ENCODE results near the gene BCL3. TPM values are rescaled to one million over a fixed set of nuclear protein-coding genes. Genes with fewer than 3 reads are reported as not detected.

Gene BCL3
- total and polyA plus RNA-seq, 2 experiments from 2014 or later, result 1.4 to 4.1 TPM

GRCh38 chr19:44738603-44739558 lies 9.6 kb upstream of the BCL3 start (continued):
- TF ChIP-seq ZNF462 (CRISPR knock-in tag; IDR thresholded peaks at IDR 0.05), result no peak
- no peak for TF ChIP-seq NANOG (IDR thresholded peaks at IDR 0.05; ENCODE audit: borderline replicate concordance)

- DNase-seq (ENCODE audit: low spot score), result no peak
- no peak overlapping the region for H3K27ac ChIP-seq (ENCODE audit: low read depth)
These were observed 8.1 kb upstream of the BCL3 start for GRCh38 chr19:44740351-44740824.

More at GRCh38 chr19:44740351-44740824, 8.1 kb upstream of the BCL3 start:
- H3K4me3 Mint-ChIP-seq, result no peak overlapping the region
- ATAC-seq, result peak; percentile 20
- H3K79me2 ChIP-seq (replicated peaks; ENCODE audit: insufficient read depth), result no peaks in the 10 kb centered on the region
- no peak overlapping the region for H2AFZ ChIP-seq
- no peaks in the 10 kb centered on the region for H3K4me1 ChIP-seq (ENCODE audit: insufficient read depth)
- peaks cover 16% of the 10 kb centered on the region for H3K4me1 Mint-ChIP-seq
- no peak for TF ChIP-seq POLR2AphosphoS5 (IDR thresholded peaks at IDR 0.05; ENCODE audit: low read depth)
- TF ChIP-seq, protein P1, sequence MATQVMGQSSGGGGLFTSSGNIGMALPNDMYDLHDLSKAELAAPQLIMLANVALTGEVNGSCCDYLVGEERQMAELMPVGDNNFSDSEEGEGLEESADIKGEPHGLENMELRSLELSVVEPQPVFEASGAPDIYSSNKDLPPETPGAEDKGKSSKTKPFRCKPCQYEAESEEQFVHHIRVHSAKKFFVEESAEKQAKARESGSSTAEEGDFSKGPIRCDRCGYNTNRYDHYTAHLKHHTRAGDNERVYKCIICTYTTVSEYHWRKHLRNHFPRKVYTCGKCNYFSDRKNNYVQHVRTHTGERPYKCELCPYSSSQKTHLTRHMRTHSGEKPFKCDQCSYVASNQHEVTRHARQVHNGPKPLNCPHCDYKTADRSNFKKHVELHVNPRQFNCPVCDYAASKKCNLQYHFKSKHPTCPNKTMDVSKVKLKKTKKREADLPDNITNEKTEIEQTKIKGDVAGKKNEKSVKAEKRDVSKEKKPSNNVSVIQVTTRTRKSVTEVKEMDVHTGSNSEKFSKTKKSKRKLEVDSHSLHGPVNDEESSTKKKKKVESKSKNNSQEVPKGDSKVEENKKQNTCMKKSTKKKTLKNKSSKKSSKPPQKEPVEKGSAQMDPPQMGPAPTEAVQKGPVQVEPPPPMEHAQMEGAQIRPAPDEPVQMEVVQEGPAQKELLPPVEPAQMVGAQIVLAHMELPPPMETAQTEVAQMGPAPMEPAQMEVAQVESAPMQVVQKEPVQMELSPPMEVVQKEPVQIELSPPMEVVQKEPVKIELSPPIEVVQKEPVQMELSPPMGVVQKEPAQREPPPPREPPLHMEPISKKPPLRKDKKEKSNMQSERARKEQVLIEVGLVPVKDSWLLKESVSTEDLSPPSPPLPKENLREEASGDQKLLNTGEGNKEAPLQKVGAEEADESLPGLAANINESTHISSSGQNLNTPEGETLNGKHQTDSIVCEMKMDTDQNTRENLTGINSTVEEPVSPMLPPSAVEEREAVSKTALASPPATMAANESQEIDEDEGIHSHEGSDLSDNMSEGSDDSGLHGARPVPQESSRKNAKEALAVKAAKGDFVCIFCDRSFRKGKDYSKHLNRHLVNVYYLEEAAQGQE (IDR thresholded peaks at IDR 0.05; ENCODE audit: unreplicated experiment), result no peak
- no peak for TF ChIP-seq ZNF331 (CRISPR knock-in tag; IDR thresholded peaks at IDR 0.05; ENCODE audit: low read depth)
- no peak for TF ChIP-seq CREB1 (CRISPR knock-in tag; IDR thresholded peaks at IDR 0.05; ENCODE audit: low read depth)
- TF ChIP-seq CTCF (conservative IDR thresholded peaks at IDR 0.05; ENCODE audit: low read depth in 2 of 2), result 0 out of 4 replicates have a peak, but pooled peaks of 1 of the 2 experiments have one; percentile 0
- H3K9me2 ChIP-seq (ENCODE audit: insufficient read depth), result no peaks in the 10 kb centered on the region
- H3K9me3 Mint-ChIP-seq, result no peaks in the 10 kb centered on the region
- no peak overlapping the region for H3K4me2 ChIP-seq
- peaks cover 8% of the 10 kb centered on the region for H3K27me3 Mint-ChIP-seq (ENCODE audit: insufficient read depth, low read depth, poor library complexity)
- no peaks in the 10 kb centered on the region for H3K36me3 Mint-ChIP-seq (ENCODE audit: low read depth)
- H3K4me3 ChIP-seq, result no peak overlapping the region
- H3K27ac Mint-ChIP-seq, result no peak overlapping the region
- no peaks in the 10 kb centered on the region for H3F3A ChIP-seq (replicated peaks; ENCODE audit: low read depth)
- H4K20me1 ChIP-seq (replicated peaks; ENCODE audit: insufficient read depth), result no peaks in the 10 kb centered on the region
- peaks cover 8% of the 10 kb centered on the region for H3K27me3 ChIP-seq (ENCODE audit: insufficient read depth)
- H3K36me3 ChIP-seq (ENCODE audit: insufficient read depth), result no peaks in the 10 kb centered on the region

All from GM23338 (cell line).